ENCODE data around the gene CENPX. TPM values are rescaled to one million over a fixed set of nuclear protein-coding genes. Genes with fewer than 3 reads are reported as not detected.
A peak's percentile ranks its signal among the peaks of the same experiment; 100 is the strongest.

The CENPX gene
- total and polyA plus RNA-seq, 2 of the 13 experiments (the other 11 are each of a cell fraction or from before 2014, with no cell fraction given), result 92.7 to 170 TPM

- BruUV-seq (replicated peaks), result no TSS peak
- ATAC-seq, result no peak
- CTCF ChIA-PET (ENCODE audit: low intra/inter-chr PET ratio, low total read pairs), result no interaction called here
- H3K4me3 ChIP-seq (replicated peaks in 1 of 3; ENCODE audit: insufficient read depth in 1 of 3, low read depth in 2 of 3, low read length in 3 of 3), result no peak overlapping the region
- in situ Hi-C loops (cut with HindIII; ENCODE audit: extremely low pct_ligation_motif_present, low pct_unique_long_range_greater_than_20kb), result no loop called here
- no peaks in the 10 kb centered on the region for H3K27me3 ChIP-seq (ENCODE audit: control insufficient read depth in 1 of 2, insufficient read depth in 2 of 2, low read length in 2 of 2)
- H3K27ac ChIP-seq (ENCODE audit: extremely low read length, insufficient read depth, low read length), result no peak overlapping the region
- H2AFZ ChIP-seq (ENCODE audit: low read length), result no peak overlapping the region
- DNase-seq (ENCODE audit: low spot score), result no peak
- H3K4me1 ChIP-seq (ENCODE audit: insufficient read depth, low read length), result peaks cover 35% of the 10 kb centered on the region
- no peaks in the 10 kb centered on the region for H3K9me3 ChIP-seq (ENCODE audit: low read length)
- H3K9ac ChIP-seq (ENCODE audit: insufficient read depth, low read depth, low read length), result no peak overlapping the region
- no peak overlapping the region for H3K4me2 ChIP-seq (ENCODE audit: low read depth, low read length)
- peaks cover 31 to 54% of the 10 kb centered on the region in 2 experiments for H3K36me3 ChIP-seq (replicated peaks in 1 of 2; ENCODE audit: control insufficient read depth in 1 of 2, insufficient read depth in 2 of 2, low read length in 2 of 2)
- 100% methylated on average over 1 of the region's 9 CpGs for WGBS (ENCODE audit: low lambda C conversion rate)
- H4K20me1 ChIP-seq (ENCODE audit: insufficient read depth, low read length), result no peaks in the 10 kb centered on the region
- FAIRE-seq, result no peak
- intact Hi-C loops (cut with micrococcal nuclease; ENCODE audit: unreplicated experiment), result no loop called here
- H3K79me2 ChIP-seq (ENCODE audit: insufficient read depth, low read length), result peaks cover 20% of the 10 kb centered on the region
- POLR2A ChIA-PET, result interaction anchor here (0.6 to 1.2 kb wide), 3 partner anchors 8 to 21 kb away, joined by 3 read pairs; no protein-coding TSS in a partner anchor
- TF ChIP-seq RBM39 (IDR thresholded peaks at IDR 0.05; ENCODE audit: low read depth, low read length, poor library complexity, severe bottlenecking) (no peak), ARID2 (CRISPR knock-in tag; IDR thresholded peaks at IDR 0.05; ENCODE audit: borderline replicate concordance) (no peak), SNAI1 (CRISPR knock-in tag; IDR thresholded peaks at IDR 0.05; ENCODE audit: borderline replicate concordance) (no peak), DPF2 (CRISPR knock-in tag; IDR thresholded peaks at IDR 0.05; ENCODE audit: borderline replicate concordance, low read depth) (no peak), FOXA3 (CRISPR knock-in tag; IDR thresholded peaks at IDR 0.05) (no peak), NRL (CRISPR knock-in tag; IDR thresholded peaks at IDR 0.05; ENCODE audit: borderline replicate concordance) (no peak), ZNF468 (CRISPR knock-in tag; IDR thresholded peaks at IDR 0.05) (0 out of 2 replicates have a peak, but pooled peaks have one; percentile 37), ZFP91 (CRISPR knock-in tag; IDR thresholded peaks at IDR 0.05; ENCODE audit: borderline replicate concordance) (0 out of 2 replicates have a peak, but pooled peaks have one; percentile 1), RNF219 (CRISPR knock-in tag; IDR thresholded peaks at IDR 0.05) (no peak), POLR2AphosphoS2 (IDR thresholded peaks at IDR 0.05; ENCODE audit: low read depth, low read length) (no peak), MLLT10 (CRISPR knock-in tag; IDR thresholded peaks at IDR 0.05) (no peak), AGO2 (optimal IDR thresholded peaks at IDR 0.05; ENCODE audit: low read depth, low read length) (peak; percentile 31), DDIT3 (CRISPR knock-in tag; IDR thresholded peaks at IDR 0.05) (no peak), UBTF (CRISPR knock-in tag; IDR thresholded peaks at IDR 0.05) (no peak), DNMT3B (CRISPR knock-in tag; conservative IDR thresholded peaks at IDR 0.05) (no peak), TFE3 (CRISPR knock-in tag; IDR thresholded peaks at IDR 0.05) (no peak), NPAS2 (CRISPR knock-in tag; IDR thresholded peaks at IDR 0.05; ENCODE audit: borderline replicate concordance) (no peak)
These were observed 40.3 kb upstream of the CENPX start for GRCh38 chr17:82062984-82063368.

All from HepG2 (cell line).